AG08395 (cell line): ENCODE measurements around the gene CCDC154.
"Not testable (repeated sequence)": the region's sequence is repeated elsewhere in the genome, so short reads cannot be mapped to it uniquely, and the experiment has no call there.

Experiments used
- DNase-seq: peaks from one replicate; pipeline ENCODE4 v3.0.0; 2012; ENCODE audit warnings: mixed read lengths, low spot score

The CCDC154 gene, protein sequence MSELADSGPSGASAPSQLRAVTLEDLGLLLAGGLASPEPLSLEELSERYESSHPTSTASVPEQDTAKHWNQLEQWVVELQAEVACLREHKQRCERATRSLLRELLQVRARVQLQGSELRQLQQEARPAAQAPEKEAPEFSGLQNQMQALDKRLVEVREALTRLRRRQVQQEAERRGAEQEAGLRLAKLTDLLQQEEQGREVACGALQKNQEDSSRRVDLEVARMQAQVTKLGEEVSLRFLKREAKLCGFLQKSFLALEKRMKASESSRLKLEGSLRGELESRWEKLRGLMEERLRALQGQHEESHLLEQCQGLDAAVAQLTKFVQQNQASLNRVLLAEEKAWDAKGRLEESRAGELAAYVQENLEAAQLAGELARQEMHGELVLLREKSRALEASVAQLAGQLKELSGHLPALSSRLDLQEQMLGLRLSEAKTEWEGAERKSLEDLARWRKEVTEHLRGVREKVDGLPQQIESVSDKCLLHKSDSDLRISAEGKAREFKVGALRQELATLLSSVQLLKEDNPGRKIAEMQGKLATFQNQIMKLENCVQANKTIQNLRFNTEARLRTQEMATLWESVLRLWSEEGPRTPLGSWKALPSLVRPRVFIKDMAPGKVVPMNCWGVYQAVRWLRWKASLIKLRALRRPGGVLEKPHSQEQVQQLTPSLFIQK

DNA sequence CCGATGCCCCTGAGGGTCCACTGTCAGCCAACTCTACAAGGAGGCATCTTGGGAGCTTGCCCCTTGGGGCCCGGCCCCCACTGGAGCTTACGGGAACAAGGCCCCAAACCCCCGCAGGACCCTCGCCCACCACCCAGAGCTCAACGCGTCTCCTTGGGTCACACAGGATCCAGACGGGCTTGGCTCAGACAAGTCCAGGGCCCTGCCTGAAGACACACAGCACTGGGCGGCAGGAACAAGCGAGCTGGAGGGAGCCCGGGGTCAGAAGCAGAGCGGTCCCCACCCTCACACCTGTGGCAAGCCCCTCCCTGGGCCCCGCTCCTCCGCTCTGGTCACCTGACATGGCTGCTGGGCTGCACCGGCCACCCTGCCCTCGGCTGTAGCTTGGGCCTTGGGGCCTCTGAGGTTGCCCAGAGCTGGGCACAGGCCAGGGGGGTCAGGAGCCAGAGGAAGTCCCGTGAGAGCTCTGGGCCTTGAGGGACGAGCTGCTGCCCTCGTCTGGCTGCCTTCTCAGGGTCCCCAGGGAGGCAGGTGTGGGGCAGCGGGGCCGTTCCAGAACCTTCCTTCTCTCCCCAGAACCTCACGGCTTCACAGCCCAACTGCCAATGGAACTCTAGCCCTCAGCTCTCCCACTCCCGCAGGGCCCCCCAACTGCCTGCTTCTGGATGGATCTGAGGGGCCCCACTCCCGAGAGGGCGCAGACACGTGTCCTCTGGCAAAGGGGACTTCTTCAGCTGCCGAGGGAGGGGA lies at the start of gene CCDC154:
Gene CCDC154, minus strand, starts transcription at position 577 of the 750 bp plus-strand sequence. Its CDS starts 234 bp downstream, at position 343.
- no peak for DNase-seq

DNA sequence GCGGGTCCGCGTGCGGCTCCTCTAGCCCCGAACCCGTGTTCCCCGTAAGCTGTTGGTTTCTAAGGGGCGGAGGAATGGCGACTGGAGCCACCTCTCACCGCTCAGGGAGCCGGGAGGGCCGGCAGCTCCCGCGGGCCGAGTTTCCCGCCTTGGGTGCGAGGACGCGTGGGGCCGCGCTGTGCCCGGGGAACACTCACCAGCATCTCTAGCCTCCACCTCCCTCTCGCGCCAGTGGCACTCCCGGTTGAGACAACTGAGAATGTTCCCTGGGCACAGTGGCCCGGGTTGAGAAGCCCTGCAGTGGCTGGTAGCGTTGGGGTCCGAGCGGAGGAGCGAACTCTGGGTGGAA lies 49.4 kb upstream of the CCDC154 start:
- no peak for DNase-seq

DNA sequence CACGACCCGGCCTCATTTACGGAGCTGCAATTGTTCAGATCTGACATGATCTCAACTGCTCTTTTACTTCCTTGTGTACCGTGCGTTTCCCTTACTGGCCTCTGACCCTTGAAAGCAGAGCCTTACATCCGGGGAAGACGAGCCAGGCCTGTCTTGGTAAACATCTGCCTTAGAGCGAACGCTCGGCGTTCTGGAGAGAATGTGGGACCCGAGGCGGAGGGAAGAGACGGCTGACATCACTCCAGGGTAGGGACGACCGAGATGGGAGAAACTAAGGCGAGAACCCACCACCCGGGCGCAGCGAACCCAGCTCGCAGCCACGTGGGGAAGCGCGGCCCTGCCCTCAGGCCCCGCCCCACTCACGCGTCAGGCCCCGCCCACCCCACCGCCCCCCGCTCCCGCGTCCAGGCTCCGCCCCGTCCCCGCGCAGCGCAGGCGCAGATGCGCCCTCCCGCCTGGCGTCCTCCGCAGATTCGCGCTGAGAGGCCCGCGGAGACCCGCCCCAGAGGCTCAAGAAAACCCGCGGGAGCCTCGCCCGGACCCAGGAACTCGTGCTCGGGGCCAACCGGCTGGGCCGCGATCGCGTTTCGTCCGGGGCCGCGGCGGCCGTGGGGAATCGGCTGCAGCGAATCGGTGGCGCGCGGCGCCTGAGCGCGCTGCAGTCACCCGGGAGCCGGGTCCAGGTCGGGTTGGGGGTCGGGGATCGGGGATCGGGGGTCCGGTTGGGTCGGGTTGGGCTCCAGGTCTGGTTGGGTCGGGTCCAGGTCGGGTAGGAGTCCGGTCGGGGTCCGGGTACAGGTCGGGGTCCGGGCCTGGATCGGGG lies 48.8 kb upstream of the CCDC154 start, which contains the start of gene TELO2:
Gene TELO2, plus strand, starts transcription at position 438 of the 823 bp plus-strand sequence. CDS start 922 bp downstream, outside the sequence.
- peak; percentile 98 for DNase-seq

DNA sequence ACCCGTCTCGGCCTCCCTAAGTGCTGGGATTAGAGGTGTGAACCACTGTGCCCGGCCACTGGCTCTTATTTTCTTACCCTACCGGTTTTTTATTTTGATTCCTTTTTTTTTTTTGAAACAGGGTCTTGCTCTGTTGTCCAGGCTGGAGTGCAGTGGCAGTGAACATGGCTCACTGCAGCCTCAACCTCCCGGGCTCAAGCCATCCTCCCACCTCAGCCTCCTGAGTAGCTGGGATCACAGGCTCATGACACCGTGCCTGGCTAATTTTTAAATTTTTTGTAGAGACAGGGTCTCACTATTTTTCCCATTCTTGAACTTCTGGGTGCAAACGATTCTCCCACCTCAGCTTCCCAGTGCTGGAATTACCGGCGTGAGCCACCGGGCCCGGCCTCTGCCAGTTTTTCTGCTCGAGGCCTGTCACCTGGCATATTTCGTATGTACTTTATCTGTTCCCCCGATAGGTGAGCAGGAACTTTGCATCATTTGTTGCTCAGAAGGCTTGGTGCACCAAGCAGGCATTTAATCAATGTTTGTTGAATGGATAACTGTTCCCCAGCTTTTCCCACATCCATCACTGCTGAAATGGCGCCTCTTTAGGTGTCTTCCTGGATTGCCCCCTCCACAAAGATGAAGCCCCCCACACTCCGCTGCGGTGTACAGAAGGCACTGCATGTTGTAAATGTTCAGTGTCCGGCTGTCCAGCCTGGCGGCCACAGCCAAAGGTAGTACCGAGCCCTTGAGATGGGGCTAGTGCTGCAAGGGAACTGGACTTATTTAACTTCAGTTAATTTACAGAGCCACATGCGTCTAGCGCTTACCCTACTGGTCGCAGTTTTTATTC lies 47.9 kb upstream of the CCDC154 start:
- no peak for DNase-seq

DNA sequence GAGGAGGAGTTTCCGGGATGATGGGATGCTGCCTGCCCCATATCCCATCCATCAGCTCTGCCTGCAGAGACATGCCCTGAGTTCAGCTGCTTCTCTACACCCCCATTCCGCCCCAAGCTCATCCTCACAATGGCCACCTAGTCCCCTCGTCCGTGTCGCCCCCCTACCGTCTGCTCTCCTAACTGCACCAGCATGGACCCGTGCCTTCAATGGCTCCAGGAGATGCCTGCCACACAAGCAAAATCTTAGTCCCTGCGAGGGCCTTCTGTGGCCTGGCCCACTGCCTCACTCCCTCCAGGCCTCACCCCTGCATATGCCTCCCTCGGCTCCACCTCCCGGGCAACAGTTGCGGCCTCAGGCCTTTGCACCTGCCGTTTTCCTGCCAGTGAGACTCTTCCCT lies 47.0 kb upstream of the CCDC154 start:
- DNase-seq, result no peak

DNA sequence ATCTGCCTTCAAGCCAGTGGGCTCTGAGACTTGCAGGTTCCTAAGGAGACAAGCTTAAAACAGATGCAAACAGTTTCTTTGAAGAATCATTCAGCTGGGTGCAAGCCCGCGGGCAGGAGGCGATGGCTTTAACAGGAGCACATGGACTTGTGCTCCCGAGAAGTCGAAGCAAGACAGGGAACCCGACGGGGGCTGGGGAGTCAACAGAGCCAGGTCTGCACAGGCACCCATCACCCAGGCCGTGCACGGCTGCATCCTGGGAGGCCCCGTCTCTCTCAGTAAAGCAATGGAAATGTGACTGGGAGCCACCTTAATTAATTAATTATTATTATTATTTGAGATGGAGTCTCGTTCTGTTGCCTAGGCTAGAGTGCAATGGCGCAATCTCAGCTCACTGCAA lies 44.7 kb upstream of the CCDC154 start:
- DNase-seq, result no peak

DNA sequence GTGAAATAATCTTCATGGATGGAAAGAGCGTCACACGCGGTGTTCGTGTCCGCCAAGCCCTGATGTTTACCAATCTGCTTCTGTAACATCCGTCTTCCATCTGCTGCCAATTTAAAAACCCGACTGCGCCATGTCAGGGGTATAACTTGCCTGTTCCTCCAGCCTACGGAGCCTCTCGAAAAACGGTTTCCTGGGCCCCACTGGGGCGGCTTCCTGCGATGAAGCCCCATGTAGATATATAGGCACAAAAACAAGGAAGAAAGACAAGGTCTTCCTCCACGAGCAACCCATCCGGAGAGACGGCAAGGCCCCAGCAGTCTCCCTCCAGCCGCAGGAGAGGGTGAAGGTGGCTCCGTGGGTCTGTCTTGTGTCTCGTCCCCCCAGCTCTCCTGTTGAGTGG lies 44.3 kb upstream of the CCDC154 start, which contains the start of gene PTX4:
Gene PTX4, minus strand, starts transcription at position 326 of the 400 bp plus-strand sequence. Its CDS starts 35 bp downstream, at position 291.
- no peak for DNase-seq

DNA sequence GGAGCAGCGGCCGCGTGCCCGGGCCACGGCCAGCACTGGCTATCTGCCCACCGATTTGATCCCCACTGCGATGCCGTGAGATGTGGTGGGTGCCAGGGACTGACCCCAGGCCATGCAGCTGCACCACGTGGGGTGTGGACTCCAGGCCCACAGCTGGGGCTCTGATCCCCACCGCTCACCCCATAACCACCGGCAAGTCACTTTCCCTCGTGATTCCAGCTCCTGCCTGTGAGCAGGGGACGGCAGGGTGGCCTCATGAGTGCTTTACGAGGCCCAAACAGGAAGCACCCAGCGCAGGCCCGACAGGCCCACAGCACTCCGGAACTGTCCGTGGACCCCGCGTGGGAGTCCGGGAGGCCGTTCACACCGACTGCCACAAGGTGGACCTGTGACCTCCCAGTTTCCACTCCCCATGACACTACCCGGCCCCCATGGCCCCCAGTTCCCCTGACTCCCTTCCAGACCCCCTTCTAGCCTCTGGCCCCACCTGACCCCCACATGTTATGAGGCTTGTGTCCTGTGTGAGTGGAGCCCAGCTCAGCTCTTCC lies 43.8 kb upstream of the CCDC154 start:
- no peak for DNase-seq

DNA sequence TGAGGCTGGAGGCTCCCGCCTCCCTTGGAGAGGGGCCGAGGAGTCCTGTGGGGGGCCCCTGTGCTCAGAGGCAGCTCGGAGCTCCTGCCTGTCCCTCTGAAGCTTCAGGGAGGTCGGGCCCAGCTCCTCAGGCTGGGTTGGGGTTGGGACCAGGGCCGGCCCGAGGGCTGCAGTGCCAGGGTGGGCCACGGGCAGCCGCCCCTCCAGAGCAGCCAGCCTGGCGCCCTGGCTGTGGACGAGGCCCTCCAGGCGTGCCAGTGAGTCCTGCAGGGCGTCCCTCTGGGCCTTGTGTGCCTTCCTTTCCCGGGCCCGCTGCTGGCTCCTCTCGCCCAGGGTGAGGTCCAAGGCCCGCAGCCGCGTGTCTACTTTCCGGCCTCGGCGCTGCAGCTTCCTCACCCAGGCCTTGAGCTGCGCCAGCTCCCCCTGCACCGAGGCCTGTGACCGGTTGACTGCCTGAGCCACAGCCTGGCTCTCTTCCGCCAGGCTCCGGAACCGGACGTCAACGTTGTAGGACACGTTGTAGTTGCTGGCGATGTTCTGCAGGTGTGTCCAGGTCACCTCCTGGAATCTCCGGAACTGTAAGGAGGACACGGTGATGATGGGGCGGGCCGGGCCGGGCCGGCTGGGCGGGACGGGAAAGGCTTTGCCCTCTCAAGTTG lies 43.2 kb upstream of the CCDC154 start:
- no peak for DNase-seq

DNA sequence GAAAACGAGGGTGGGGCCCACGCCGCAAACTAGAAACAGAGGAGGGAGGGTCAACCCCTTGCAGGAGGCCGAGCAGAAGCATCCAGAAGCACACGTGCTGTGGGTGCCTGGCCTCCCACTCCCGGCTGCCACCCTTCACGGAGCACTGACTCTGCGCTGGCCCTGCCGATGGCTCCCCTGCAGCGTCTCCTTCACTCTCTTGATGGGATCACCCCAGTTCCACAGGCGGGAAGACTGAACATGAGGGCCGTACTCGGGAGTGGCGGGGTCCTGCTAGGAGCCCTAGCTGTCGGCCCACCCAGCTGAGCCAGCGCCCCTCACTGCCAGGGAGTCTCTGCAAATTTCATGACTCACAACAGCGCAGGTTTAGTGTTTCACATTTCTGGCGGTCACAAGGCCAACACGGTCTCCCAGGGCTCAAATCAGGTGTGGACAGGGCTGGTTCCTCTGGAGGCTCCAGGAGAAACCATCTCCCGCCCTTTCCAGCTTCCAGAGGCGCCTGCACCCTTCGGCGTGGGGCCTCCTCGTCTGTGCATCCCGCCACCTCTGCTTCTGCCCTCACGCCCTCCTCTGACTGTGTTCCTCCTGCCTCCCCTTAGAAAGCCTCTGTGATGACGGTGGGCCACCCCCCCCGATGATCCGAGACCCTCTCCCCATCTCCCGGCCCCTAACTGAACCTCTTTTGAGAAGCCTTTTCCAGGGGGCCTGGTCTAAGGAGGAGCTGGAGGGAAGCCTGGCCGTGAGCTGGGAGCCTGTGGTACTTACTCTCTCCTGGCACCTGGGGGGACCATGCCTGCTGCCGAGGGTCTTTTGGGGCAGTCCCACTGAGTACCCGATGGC lies 42.4 kb upstream of the CCDC154 start:
- DNase-seq, result no peak

DNA sequence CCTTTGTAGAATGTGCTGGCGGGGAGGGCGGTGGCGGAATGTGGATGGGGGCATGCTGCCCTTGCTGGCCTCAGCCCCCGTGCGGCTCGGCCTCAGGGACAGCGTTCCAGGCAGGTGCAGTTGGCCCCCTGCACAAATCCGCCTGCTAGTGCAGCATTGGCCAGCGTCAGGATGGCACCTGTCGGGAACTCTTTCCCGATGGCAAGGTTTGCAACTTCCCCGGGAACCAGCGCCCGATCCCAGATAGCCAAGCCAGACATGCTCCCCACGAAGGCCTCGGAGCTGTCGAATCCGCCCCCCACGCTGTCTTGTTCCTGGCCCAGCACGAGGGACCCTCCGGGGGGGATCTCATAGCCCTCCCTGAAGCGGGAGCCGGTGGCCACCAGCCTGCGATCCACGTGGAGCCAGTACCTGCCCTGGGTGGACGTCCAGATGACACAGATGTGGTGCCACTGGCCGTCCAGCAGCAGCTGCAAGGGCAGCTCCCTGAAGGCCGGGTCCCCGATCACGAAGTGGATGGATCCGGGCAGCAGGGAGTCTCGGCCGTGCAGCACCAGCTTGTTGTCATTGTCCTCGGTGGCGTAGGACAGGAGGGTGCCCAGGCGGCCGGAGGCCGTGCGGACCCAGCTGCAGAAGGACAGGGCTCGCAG lies 41.6 kb upstream of the CCDC154 start:
- no peak for DNase-seq

DNA sequence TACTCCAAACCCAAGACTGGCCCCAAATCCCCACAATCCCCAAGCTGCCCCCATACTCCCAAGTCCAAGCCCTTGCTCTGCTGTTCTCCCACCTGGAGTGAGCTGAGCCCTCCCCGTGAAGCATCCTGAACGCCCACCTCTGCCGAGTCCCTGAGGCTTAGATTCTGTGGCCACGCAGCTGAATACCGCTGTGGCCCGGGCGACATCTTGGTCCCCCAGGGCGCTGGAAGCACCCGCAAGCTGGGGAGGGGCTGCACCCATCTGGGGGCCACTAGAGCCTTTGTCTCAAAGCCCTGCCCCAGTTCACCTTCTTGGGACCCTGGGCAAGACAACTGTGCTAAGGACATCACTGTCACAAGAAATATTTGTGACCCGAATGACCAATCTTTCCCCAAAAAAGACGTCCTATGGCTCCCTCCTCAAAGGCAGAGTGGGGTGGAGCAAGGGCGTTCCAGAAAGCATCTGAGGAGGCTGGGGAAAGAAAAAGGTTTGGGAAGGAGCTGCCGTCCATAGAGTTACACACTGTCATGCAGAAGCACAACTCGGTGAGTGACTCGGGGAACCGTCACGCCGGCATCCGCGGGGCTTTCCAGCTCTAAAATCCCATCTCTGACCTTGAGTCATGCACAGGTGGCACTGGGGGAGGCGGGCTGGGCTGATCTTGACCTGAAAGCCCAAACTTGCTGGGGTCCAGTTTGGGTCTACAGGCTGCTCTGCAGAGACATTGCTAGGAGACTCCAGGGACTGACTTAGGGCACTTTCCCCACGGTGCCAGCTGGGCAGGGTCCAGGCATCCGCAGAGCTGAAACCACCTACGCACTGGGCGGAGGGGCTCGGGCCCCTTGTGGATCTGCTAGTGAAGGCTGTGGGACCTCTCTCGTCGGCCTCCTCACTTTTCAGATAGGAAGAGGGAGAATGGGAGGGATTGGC lies 37.8 kb upstream of the CCDC154 start:
- no peak for DNase-seq

DNA sequence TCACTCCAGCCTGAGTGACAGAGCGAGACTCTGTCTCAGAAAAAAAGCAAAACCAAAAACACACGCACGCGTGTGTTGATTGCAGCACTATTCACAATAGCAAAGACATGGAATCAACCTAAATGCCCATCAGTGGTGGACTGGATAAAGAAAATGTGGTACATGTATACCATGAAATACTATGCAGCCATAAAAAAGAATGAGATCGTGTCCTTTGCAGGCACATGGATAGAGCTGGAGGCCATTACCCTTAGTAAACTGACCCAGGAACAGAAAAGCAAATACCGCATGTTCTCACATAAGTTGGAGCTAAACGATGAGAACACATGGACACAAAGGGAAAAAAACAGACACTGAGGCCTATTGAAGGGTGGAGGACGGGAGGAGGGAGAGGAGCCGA lies 34.6 kb upstream of the CCDC154 start:
- DNase-seq, result not testable (repeated sequence)

DNA sequence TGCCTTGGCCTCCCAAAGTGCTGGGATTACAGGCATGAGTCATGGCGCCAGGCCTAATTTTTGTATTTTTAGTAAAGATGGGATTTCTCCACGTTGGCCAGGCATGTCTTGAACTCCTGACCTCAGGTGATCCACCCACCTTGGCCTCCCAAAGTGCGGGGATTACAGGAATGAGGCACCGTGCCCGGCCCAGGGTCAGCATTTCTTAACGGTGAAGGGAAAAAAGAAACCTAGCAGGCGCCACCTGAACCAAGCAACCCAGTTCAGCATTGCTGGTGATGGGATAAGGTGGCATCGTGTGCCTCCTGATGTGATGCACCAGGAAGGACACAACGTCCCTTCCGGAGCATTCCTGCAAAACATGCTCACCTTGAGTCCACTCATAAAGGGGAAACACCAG lies 32.7 kb upstream of the CCDC154 start:
- DNase-seq, result no peak

DNA sequence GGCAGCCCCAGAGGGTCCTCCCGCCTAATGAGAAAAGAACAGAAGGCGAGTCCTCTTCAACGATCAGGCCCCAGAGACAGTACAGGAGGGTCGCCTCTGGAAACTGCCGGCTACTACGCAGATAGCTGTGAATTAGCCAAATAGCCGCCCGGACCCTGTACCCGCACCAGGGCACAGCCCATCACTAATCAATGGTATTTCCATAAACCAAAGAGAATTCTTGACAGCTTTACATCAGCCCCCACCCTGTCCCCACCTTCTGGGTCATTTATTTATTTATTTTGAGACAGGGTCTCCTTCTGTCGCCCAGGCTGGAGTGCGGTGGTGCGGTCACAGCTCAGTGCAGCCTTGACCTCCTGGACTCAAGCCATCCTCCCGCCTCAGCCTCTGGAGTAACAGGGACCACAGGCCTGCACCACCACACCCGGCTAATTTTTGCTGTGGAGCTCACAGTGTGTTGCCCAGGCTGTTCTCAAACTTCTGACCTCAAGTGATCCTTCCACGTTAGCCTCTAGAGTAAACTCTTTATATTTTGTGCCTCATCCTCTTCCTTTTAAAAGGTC lies 31.3 kb upstream of the CCDC154 start:
- no peak for DNase-seq

DNA sequence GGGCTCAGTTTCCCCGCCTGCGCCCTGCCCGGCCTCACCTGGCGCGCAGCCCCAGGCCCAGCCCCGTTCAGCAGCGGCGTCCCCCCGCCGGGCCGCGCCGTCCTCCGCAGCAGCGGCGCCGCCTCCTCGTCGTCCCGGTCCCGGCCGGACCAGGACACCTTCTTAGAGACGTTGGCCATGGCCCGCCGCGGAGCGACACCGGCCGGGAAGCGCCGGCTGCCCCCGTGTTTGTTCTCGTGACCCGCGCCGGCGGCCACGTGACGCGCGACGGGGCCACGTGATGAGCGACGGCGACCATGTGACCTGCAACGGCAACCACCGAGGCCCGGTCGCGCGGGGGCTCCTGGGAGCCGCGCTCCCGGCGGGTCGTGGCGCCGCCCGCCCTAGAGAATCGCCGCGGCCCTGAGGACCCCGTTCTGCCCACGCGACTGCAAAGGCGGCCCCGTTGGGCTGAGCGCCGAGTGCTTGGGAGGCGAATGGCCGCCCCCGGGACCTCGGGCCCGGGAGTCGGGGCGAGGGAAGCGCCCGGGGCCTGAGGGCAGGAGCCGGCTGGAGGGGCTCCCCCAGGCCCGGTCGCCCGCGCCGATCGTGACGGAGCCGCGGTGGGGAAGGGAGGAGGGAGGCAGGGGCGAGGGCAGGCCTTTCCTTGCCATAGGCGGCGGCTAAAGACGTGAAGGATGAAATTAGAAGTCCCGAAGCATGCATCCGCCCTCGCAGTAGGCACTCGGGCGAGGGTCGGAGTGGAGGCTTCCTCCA lies 30.6 kb upstream of the CCDC154 start, which contains the start of gene CLCN7:
Gene CLCN7, minus strand, starts transcription at position 233 of the 756 bp plus-strand sequence. Its CDS starts 54 bp downstream, at position 179.
- DNase-seq, result peak; percentile 96
